VCaP (cell line): ENCODE measurements around the gene CDK8.
A peak's percentile ranks its signal among the peaks of the same experiment; 100 is the strongest.

Source experiments
- H3K27ac ChIP-seq: fragments of 450-650 bp; 2 replicates; pipeline ENCODE4 v1.5.1; 2017
- TF ChIP-seq, protein P1 (sequence below): fragments of 450-650 bp; conservative IDR thresholded peaks from 2 replicates; pipeline ENCODE4 v1.5.1; 2017; ENCODE audit warnings: mild to moderate bottlenecking, moderate library complexity

The CDK8 gene

DNA sequence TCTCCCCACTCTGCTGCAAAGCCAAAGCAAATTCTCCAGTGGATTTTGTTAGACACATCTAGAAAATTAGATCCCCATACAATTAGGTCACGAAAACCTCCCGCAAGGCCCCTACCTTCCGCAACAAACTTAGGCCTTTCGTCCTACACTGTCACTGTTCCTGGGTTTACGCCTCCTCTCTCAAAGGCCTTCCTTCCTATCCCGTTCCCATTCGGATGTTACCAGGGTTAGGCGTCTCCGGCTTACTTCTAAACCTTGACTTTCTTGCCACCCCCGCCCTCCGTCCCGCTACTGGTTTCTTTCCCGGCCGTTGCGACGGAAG lies 32.6 kb upstream of the CDK8 start:
- peak overlapping the region; percentile 96 for H3K27ac ChIP-seq
- TF ChIP-seq, protein P1, sequence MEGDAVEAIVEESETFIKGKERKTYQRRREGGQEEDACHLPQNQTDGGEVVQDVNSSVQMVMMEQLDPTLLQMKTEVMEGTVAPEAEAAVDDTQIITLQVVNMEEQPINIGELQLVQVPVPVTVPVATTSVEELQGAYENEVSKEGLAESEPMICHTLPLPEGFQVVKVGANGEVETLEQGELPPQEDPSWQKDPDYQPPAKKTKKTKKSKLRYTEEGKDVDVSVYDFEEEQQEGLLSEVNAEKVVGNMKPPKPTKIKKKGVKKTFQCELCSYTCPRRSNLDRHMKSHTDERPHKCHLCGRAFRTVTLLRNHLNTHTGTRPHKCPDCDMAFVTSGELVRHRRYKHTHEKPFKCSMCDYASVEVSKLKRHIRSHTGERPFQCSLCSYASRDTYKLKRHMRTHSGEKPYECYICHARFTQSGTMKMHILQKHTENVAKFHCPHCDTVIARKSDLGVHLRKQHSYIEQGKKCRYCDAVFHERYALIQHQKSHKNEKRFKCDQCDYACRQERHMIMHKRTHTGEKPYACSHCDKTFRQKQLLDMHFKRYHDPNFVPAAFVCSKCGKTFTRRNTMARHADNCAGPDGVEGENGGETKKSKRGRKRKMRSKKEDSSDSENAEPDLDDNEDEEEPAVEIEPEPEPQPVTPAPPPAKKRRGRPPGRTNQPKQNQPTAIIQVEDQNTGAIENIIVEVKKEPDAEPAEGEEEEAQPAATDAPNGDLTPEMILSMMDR, result no peak

DNA sequence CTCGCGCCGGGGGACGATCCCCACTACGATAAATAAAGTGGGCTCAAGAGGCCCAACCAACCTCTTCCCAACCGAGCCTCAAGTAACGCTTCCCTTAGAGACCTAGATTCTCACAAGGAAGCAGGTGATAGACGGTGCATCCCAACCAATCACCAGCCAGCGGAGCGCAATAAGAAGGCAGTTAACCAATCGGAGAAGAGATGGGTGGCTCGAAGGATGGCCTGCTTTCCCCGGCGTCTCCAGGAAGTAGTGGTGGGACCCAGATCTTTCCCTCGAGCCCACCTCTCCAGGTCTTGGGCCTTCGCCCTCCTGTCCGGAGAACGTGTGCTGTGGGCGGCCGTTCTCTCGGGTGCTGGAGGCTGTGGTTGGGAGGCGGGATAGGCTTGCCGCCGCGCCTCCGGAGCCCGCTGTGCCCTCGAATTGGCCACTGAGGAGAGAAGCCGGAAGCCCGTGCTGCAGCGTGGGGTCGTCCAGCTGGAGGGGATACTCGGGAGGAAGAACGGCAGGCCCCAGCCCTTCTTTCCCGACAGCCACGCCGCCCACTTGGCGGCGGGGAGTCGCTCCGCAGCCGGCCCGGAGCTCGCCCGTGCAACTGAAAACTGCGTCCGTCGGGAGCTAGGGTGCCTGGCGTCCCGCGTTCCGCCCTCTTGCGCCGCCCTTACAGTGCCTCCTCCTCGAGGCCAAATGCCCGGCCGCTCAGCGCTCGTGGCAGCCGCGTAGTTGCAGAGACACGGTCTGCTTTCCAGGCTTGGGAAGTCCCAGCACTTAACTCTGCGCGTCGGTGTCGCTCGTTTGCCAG lies 32.0 kb upstream of the CDK8 start, which contains the start of gene RNF6:
Gene RNF6, minus strand, starts transcription at position 594 of the 799 bp plus-strand sequence. CDS start 2,665 bp downstream, outside the sequence.
- TF ChIP-seq, protein P1, result no peak
- peak within 1 kb of the TSS; percentile 96 for H3K27ac ChIP-seq

DNA sequence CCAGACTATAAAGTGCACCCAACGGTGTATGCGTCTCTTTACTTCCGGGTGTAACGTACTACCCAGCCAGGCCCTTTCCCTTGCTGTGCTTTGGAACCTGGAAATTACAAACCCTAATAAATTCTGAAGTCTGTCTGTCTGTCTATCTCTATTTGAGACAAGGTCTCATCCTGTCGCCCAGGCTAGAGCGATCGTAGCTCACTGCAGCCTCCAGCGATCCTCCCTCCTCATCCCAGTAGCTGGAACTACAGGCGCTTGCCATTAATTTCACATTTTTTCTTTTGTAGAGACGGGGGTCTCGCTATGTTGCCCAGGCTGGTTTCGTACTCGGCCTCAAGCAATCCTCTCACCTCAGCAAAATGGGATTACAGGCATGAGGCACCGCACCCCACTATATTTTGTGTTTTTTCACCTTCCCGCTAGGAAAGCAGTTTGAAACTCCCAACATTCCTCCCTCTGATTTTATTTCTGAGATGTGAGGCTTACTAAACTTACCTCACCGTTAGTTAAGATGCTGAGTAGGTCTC lies 31.3 kb upstream of the CDK8 start:
- TF ChIP-seq, protein P1, result no peak
- H3K27ac ChIP-seq, result peak overlapping the region; percentile 96

DNA sequence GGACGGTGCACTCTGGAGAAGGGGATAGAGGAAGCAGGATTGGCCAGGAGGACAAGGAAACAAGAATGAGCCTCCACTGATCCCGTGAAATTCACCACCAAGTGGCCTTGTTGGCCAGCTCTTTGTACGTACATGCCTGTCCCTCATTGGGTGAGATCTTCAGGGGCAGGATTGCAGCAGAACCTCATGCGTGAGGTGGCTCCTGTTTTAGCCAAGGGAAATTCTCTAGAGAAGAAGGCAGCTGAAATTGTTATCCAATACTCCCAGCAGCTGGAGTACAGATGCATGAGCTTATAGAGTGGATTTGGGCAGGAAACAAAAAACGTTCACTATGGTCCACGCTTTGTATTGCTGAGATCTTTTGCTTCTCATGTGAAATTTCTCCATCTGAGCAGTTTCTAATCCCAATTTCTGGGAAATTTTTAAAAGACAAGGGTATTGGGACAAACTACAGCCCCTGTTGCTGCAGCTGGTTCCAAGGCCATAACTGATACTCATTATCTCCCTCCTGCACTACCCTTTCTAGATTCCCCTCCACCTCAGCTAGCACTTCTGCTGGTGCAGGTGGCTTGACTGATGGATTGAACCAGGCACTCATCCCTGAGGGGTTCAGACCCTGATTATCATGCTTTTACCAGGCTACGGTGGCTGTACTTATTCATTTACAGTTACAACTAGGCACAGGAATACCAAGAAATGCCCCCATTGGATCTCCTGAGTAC lies 27.9 kb upstream of the CDK8 start:
- H3K27ac ChIP-seq, result no peak overlapping the region
- TF ChIP-seq, protein P1, result no peak

DNA sequence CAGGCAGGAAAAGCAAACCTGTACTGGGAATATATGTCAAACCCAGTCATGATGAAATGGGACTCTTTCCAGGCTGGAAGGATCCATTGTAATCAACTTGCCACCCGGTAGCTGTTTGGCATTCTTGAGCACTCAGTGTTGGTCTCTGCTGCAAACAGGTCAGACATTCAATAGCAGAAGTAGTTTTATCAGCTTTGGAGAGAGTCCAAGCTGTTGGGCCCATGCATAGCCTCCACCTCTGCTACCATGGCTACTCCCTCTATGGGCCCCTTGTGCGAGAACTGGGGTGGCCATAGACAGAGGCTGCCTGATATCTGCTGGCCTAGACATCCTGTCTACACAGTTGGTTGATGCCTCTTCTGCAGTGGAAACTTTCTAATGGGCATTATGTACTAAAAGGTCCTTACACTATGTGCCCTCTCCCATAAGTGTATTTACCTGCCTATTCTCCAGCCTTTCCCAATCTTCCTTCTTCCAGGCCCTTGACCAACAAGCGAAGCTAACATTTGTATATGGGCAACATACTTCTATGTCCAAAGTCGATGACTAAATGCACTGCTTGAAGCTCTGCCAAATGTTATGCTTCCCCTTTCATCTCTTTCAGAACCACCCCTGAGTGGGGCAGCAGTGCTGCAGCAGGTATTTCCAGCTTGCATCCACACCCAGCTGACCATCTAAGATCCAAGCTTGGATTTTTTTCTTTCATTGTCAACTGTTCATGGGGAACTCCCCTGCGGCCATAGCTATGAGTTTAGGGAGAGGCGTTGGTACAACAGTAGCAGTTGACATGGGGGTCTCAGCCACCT lies 26.6 kb upstream of the CDK8 start:
- TF ChIP-seq, protein P1, result no peak

DNA sequence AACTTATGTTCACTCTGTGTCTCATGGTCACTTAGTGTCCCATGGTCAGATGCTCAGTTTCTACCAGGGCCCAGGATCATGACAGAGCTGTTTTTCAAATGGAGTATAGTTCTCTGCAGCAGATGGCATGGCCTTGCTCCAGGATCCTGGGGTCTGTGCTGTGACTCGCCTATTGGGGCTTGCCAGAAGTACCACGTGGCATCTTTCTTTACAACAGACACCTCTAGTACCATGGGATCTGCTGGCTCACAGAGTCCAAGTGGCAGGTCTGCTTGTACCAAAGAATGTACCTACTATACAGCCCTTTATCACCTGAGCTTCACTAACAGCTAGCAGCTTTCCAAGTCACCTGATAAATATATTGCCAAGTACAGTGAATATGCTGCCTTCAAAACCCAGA lies 25.8 kb upstream of the CDK8 start:
- H3K27ac ChIP-seq, result no peak overlapping the region
- TF ChIP-seq, protein P1, result no peak

More for the DNA sequence above, 26.6 kb upstream of the CDK8 start:
- H3K27ac ChIP-seq, result no peak overlapping the region
